GOT3 (cell line): ENCODE measurements around the gene AGRN.
"Not testable (repeated sequence)": the region's sequence is repeated elsewhere in the genome, so short reads cannot be mapped to it uniquely, and the experiment has no call there.

Source experiments
- DNase-seq: peaks from one replicate; lab custom pipeline; 2025; ENCODE audit warnings: mixed read lengths; lab: John Stamatoyannopoulos, UW

AGRN gene

DNA sequence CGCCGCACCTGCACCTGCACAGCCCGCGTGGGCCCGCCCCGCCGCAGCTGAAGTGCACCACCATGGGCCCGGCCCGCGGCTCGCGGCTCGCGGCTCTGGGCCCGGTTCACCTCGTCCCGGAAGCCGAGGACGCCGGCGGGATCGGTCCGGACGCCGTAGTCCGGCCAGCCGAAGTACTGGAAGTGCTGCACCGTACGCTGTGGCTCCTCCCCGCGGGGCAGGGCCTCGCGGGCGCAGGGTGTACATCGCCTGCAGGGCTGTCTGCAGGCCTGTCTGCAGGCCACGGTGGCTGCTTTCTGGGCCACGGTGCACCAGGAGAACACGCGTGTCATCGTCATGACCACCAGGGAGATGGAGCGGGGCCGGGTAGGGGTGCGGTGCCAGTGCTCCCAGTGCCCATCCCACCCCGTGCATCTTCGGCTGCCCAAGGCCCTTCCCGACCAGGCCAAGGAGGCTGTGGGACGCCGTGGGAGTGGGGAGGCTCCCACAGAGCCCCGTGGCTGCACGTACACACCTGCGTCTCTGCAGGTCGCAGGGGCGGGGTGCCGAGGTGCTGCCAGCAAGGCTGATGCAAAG, 47.5 kb downstream of the AGRN start:
- DNase-seq: no peak

DNA sequence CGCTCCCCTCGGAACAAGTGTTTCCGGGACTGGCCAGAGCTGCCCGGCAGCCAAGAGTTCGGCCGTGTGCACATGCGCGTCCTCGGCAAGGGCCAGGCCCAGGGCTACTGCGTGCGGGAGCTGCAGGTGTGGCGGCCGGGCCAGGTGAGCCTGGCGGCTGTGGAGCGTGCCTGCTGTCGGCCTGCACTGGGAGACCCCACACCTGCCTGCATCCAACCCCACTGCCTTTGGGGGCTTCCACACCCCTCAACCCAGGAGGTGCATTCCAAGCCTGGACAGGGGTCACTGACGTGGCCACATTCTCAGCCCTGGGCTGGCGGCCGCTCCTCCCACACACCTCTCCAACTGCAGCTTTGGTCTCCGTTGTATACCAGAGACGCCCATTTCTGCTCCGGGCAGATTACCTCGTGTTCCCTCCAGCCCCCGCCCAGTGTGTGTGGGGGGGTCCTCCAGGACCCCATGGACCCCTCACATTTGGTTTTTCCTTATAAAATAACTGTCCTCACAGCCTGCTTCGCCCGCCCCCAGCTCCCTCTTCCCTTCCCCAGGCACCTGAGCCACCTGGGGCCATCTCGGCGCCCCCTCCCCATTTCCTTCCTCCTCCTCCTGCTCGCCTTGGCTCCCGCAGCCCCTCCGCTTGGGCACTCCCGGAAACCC, 48.1 kb downstream of the AGRN start:
- no peak for DNase-seq

DNA sequence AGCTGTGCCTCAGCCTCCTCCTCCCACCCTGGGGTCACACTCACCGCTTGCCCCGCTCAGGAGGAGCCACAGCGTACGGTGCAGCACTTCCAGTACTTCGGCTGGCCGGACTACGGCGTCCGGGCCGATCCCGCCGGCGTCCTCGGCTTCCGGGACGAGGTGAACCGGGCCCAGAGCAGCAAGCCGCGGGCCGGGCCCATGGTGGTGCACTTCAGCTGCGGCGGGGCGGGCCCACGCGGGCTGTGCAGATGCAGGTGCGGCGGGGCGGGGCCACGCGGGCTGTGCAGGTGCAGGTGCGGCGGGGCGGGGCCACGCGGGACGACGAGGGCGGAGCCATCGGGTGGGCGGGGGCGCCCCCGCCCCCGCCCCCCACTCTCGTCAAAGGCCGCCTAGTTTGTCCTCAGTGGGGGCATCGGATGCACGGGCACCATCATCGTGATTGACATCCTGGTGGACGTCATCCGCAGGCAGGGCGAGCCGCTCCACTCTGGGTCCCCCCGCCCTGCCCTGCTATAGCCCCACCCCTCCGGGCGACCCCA, 48.7 kb downstream of the AGRN start:
- no peak for DNase-seq

DNA sequence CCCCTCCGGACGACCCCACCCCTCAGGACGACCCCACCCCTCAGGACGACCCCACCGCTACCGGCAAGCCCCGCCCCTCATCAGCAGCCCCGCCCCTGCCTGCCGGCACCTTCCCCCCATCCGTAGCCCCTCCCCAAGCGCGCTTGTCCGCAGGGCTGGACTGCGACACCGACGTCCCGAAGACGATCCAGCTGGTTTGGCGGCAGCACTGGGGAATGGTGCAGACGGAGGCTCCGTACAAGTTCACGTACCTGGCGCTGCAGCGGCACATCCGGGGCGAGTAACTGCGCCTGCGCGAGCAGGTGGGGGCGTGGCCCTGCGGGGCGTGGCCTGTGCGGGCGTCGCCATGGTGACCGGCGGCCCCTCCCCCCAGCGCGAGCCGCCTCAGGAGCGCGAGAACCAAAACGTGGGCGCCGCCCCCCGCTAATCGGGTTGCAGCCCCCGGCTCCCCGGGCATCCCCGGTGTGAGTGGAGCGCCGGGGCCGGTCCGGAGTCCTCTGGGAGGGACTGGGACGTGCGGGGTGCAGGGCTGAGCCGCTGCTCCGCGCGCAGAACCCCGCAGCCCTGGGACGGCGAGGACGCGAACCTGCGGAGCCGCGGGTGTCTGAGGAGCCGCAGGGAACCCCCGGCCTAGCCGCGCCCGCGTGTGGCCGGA, 49.3 kb downstream of the AGRN start:
- DNase-seq: no peak

DNA sequence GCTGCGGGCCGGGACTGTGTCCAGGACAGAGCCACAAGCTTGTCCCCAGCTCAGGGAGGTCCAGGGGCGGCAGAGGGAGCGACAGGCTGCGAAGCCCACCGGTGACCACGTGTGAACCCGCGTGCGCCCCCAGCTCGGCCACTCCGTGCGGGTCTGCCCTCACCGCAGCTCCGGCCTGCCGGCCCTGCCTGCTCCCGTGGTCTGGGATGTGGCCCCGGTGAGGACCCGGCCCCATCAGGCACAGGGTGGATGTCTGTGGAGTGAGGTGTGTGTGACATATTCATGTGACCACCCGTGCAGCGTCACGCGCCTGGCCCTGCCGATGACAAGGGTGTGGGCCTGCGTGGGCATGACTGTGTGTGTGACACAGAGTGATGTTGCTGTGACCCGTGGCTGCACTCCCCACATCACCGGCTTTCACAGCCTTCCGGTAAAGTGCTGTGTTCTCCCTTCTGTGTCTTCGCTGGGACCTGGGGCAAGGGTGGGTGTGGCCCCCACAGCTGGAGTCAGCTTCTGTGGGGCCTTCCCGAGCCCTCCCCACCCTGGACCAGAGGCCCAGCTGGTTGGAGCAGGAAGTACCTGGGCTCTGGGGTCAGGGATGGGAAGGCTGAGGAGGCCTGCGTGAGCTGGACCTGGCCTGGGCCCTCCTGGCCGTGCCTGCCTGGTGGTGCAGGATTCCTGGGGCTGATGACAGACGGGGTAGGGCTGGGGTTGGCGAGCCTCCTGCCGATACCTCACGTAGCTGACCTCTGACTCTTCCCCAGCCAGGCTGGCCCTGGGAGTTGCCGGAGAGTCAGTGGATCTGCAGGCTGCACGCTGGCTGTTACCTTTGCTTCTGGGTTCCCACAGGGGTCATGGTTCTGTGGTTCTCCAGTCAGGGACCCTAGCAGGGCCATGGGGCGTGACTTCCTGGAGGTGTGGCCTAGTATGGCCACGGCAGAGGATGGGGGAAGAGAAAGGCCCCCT, 50.1 kb downstream of the AGRN start:
- DNase-seq: no peak

DNA sequence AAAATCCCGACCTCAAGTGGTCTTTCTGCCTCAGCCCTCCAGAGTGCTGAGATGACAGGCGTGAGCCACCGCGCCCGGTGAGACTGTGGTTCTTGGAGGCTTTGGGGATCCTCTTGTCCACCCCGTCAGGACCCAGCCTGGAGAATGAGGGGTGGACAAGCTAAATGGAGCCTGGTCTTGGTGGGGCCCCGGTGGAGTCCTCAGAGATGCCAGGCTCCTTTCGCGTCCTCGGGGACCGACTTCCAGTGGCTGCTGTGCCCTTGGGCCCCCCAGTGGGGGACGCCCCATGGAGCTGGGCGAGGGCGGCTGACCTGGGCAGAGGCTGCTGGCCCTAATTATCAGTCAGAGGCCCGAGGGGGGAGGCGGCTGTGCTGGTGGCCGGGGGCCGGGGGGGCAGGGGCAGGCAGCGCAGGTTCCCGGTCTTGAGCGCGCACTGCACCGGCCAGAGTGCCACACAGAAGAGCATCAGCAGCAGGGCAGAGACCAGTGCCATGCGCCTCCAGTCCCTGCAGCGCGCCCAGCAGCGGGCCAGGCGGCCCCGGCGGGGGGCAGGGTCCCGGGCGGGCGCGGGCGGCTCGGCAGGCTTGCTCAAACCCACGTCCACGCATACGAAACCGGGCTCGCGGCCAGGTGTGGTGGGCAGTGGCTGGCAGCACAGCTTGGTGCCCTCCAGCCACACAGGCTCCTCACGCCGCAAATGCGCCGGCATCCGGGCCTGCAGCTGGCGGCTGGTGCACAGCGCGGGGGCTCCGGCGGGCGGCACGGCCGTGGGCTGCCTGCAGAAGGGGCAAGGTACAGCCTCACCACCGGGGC, 51.8 kb downstream of the AGRN start:
- no peak for DNase-seq

DNA sequence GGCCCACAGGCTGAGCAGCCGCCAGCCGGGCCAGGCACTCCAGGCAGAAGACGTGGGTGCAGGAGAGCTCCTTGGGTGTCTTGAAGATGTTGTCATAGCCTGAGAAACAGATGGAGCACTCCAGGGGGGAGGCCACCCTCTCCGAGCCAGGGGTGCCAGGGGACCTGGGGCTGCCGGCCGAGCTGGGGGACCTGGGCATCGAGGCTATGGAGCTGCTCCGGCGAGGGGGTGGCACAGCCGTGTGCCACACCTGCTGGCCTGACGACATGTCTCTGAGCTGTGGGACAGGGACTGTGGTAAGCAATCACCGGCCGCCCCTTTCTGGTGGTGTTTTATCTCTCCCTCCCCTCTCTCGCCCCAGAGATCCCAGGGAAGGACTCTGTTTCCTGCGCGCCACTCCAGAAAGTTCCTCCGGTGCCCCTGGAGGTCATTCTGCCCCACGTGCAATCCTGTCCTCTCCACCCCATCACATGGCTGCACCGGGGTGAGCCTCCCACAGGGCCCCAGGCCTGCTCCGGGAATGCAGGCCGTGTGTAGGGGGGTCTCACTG, 52.5 kb downstream of the AGRN start:
- no peak for DNase-seq

DNA sequence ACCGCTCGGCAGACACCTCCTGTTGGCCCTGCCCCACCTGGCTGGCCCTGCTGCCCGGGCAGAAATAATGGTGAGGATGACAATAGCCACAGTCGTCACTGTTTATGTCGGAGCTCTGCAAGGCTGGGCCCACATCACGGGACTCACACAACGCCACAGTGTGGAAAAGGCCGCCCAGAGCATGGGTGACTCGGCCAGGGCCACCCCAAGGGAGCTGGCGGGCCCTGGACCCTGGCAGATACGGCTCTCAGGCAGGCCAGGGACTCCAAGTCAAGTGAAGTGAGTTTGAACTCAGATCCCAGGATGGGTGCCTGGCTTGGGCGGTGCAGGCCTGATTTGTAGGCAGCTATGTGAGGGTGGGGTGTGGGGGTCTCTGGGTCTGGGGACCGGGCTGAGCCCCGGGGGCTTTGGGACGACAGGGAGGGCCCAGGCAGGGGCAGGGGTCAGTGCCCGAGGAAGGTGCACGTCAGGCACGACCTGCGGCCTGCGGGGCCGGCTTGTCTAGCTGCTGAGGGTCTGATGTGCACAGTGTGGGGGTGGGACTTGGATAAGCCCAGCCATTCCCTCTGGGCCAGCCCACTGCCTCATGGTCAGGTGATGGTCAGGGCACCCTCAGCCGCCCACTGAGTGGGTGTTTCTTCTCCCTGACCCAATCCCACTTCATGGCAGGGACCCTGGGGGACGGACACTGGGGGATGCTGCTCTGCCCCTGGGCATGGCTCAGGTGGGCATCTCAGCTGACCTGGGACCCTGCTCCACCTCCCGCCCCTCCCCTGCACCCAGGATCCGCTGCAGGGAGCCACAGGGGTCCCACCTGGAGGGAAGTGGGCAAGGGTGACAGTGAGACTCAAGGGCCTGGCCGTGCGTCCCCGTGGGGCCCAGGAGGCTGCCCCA, 53.2 kb downstream of the AGRN start:
- DNase-seq: no peak

DNA sequence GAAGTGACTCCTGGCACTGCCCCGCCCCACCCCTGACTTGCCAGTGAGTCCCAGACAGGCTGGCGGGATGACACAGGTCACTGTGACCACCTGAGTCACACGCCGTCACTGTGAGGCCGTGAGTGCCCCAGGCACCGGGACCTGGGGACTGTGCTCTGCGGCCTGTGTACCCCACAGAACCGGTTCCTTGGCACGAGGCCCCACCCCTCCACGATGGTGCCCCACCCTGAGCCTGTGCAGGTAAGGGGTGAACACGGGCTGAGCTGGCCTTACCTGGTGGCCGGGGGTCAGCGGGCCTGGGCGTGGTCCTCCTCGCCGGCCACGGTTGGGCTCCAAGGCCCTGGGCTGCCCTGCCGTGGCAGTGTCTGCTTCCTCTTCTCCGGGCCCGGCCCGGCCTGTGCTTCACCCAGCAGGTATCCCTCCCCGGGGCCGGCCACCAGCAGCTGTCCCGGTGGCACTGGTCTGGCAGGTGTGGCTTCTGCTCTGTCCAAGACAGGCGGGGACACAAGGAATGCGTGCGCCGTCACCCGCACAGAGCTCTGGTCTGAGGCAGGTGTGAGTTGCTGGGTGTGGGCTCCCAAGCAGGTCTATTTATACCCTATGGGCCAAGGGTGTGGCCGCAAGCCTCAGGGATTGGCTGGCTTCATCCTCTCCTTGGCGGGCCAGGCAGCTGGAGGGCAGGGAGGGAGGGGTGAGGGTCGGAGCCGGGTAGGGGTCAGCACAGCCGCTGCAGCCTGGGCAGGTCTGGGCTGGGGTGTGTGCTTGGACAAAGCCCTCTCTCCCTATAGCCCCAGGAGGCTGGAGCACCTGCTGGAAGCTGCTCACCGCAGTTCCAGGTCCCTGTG, 54.0 kb downstream of the AGRN start, which contains the start of gene RNF223:
TSS of gene RNF223 (minus strand) at position 564 of the 845 bp plus-strand sequence. CDS start 1,740 bp downstream, outside the sequence.
- no peak for DNase-seq

DNA sequence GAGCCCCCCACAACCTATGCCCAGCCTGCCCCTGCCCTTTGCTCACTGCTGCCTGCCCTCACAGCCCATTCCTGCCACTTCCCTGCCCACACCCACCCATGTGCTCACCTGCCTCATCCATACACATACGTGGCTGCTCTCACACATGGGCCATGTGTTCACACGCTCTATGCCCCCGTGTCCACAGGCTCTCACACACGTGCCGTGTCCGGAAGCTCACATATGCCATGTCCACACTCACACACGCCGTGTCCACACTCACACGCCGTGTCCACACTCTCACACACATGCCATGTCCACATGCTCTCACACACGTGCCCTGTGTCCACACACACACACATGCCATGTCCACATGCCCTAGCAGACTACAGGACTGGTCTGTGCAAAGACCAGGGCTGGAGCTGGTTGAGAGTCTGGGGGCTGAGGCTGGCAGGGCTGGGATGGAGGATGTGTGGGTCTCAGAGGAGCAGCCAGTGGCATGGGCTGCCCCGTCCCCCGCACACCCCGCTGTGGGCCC, 54.8 kb downstream of the AGRN start:
- DNase-seq: no peak

DNA sequence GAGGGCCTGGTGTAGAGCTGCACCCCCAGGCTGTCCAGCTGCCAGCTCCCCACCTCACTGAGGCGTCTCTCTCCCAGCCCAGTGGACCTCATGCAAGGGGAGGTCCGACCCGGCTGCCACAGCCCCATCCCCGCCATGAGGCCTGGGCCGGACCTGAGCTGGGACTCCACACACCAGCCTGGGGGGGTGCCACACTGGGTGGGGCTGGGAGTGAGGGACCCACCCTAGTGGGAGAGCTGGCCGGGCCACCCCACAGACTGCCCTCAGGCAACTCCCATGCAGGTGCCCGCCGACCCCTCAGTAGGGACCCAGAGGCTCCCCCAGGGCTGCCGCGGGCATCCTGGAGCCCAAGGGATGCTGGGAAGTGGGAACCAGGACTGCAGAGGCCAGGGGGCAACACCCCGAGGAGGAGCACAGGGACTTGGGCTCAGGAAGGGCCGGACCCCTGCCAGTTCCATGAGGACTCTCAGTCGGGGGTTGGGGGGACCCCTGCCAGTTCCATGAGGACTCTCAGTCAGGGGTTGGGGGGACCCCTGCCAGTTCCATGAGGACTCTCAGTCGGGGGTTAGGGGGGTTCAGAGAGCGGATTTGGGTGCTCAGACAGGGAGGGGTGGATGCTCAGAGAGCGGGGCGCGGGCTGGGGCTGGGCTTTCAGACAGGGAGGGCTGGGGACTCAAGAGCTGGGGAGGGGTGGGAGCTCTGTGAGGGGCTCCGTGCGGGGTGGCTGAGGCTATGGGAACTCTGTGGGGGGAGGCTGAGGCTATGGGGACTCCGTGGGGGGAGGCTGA, 55.4 kb downstream of the AGRN start:
- DNase-seq: no peak

DNA sequence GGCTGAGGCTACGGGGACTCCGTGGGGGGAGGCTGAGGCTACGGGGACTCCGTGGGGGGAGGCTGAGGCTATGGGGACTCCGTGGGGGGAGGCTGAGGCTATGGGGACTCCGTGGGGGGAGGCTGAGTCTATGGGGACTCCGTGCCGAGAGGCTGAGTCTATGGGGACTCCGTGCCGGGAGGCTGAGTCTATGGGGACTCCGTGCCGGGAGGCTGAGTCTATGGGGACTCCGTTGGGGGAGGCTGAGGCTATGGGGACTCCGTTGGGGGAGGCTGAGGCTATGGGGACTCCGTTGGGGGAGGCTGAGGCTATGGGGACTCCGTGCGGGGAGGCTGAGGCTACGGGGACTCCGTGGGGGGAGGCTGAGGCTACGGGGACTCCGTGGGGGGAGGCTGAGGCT, 57.5 kb downstream of the AGRN start:
- not testable (repeated sequence) for DNase-seq

DNA sequence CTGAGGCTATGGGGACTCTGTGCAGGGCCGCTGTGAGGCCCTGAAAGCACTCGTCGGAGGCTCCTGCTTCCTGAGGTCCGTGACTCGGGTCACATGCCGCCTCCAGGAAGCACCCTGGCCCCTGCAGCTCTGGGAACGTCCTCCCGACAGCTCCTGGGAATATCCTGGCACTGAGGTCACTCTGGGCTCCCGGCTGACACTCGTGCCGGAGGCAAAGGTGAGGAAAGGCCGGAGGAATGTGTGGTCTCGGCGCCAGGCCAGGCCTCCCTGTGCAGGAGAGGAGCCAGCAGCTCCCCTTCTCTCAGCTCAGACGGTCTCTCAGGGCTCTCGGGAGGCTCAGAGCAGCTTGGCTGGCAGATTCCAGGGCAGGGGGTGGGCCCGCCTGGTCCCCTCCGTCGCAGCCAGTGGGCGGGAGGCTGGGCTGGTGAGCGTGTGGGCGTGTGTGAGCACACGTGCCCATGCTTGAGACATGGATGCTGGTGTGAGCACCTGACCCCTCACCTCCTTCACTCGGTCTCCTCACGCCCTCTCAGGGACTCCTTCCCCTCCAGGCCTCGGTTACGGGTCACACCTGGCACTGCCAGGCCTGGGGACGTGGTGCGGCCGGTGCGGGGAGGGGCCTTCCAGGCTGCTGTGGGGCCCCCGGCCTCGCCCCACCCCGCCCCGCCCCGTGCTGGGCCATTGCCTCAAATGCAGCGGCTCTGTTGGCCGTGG, 59.6 kb downstream of the AGRN start:
- DNase-seq: no peak

DNA sequence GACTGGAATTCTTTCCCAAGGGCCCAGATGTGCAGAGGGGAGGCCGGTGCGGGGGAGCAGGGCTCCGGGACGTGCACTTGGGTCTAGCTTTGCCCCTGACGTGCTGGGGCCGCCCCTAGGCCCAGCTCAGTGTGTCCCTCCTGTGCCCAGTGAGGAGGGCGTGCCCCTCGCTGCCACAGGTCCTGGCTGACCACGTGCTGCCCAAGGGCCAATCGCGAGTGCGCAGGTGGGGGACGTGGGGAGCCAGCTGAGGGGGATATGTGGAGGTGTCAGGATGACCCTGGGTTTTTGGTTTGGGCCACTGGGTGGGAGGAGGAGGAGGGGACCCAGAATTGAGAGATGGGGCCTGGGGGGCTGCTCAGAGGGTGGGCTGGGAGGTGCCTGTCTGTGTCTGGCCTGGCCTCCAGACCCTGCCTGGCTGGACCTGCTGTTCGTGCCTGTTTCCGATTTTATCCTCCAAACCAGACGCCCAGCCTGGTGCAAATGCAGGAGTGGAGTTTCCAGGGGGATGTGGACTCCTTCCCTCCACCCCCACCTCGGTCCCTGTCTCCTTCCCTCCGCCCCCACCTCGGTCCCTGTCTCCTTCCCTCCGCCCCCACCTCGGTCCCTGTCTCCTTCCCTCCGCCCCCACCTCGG, 60.3 kb downstream of the AGRN start:
- DNase-seq: no peak

DNA sequence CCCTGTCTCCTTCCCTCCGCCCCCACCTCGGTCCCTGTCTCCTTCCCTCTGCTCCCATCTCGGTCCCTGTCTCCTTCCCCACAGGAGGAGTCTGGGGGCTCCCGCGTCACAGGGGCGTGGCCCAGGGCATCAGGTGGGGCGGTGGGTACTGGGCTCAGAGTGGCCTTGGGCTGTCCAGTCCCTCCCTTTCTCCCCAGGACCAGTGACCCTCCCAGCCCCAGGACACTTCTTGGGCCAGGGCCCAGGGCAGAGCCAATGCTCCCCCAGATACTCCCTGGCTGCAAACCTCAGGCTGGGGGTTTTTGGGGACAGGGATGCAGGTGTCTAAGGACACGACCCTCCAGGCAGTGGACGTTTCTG, 61.0 kb downstream of the AGRN start:
- no peak for DNase-seq

DNA sequence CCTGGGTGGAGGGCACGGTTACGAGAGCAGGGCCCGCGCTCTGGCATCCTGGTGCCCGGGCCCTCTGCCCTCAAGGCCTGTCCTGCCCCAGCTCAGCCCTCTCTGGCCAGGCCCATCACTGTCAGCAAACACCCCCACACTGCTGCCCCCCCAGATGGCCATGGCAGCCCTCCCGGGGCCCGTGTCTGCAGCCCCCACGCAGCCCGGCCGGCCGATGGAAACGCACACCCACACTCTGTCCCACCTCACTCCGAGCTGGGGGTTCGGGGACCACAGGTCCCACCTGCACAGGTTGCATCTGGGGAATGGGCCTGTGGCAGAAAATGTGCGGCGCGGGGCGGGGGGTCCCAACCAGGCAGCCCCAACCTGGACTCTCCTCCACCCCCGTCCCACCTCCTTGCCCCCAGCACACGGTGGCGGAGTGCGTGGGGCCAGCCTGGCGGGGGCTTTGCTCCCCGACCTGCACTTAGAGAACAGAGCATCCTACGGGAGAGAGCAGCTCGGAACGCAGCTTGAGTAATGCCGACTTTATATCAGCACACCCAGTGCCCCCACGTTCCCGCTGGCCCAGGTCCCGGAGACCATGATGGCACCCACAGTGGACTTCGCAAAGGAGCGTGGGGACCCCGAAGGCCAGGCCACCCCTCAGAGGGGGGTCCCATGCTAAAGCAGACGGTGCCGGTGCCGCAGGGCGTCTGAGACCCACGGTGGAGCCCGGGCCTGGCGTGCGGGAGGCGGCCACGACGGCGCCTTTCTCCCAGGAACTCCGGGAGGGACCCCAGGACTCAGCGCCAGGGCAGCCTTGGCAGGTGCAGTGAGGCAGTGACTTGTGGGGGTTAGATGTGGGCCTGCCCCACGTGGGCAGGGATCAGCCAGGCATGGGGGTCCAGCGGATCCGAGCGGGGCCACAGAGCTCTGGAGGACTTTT, 61.7 kb downstream of the AGRN start:
- no peak for DNase-seq
